Epithelial cell of prostate (primary cell): ENCODE measurements around the gene SLC9A9.

Experiments used
- DNase-seq: peaks from one replicate; pipeline ENCODE4 v3.0.0-alpha.2; 2011; ENCODE audit warnings: low read depth, low spot score
- H3K27ac ChIP-seq: fragments of 450-650 bp; 2 replicates; pipeline ENCODE4 v1.5.1; 2017; ENCODE audit warnings: mild to moderate bottlenecking

Gene SLC9A9

DNA sequence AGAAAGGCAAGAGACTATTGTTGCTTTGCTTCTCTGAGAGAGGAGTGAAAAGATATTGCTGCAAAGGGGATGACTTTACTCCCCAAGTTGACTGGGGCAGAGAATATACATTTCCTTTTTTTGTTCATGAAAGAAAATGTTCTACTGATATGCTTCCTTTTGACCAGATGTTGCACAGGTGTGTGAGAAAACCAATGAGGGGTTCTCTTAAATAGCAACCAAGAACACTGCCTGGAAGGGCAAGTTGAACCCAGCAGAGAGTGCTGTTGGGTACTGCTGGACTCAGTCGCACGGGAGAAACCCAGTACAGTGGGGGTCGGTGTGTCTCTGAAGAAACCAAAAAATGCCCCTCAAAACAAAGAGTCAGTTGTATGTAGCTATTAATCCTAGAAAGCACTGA is 627.5 kb downstream of the SLC9A9 start:
- H3K27ac ChIP-seq, result no peak overlapping the region
- DNase-seq, result no peak

GRCh38 chr3:143218166-143218835 is 630.0 kb downstream of the SLC9A9 start:
- no peak for DNase-seq
- no peak overlapping the region for H3K27ac ChIP-seq

GRCh38 chr3:143217283-143217682 is 631.0 kb downstream of the SLC9A9 start:
- no peak for DNase-seq
- no peak overlapping the region for H3K27ac ChIP-seq

DNA sequence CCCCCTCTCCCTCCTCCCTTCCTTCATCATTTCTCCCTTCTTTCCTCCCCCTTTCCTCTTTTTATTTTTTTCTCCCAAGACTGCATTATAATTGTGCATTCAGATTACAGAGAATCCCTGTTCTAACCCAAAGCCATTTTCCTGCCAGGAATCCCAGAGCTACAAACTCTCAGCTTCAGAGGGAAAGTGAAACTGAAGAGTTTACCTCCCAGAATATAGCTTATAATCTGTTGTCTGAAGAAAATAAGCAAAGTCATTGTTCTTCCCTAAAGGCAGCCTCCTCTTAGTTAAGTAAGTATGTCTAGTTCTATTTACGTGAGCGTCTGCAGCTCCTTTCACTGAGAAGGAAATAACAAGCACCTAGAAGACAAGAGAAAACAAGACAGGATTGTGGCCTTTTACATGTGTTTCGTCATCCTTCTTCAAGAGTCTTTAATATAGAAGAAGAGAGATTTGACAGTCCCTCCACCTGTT is 631.5 kb downstream of the SLC9A9 start:
- DNase-seq, result no peak
- H3K27ac ChIP-seq, result no peak overlapping the region
